IMR-90 (cell line): ENCODE results near the gene TPP1. TPM values are rescaled to one million over a fixed set of nuclear protein-coding genes. Genes with fewer than 3 reads are reported as not detected.

Experiments used
- ATAC-seq: fragments of 200-7000 bp; cut with Tn5 transposase; 2 replicates; pipeline ENCODE4 v1.9.1; 2020; ENCODE audit warnings: low read depth, mild to moderate bottlenecking, moderate library complexity
- BruUV-seq: library from RNA; stranded (reverse); fragments of 400-500 nt; replicated peaks from 2 replicates; lab custom pipeline; 2021; lab: Mats Ljungman, UMichigan
- CTCF ChIA-PET: fragments of 300-600 bp; formaldehyde crosslinking; extraction: SDS; loops from one replicate; lab custom pipeline; 2021; ENCODE audit warnings: antibody characterized with exemption; lab: Yijun Ruan, JAX
- POLR2A ChIA-PET: fragments of 300-600 bp; sonication (Branson Sonifier 250); formaldehyde crosslinking; loops from one replicate; lab custom pipeline; 2022; ENCODE audit warnings: antibody characterized with exemption; ENCODE audit not compliant: unreplicated experiment; lab: Charles Lee
- DNase-seq: peaks from one replicate; pipeline ENCODE4 v3.0.0; 2013
- H2AFZ ChIP-seq: replicated peaks from 2 replicates; pipeline ENCODE3; 2013; ENCODE audit warnings: low read length, mild to moderate bottlenecking; ENCODE audit not compliant: poor library complexity
- H2AK5ac ChIP-seq: 2 replicates; pipeline ENCODE4 v1.6.1; 2013; ENCODE audit warnings: low read depth, low read length, inconsistent platforms
- H2AK9ac ChIP-seq: replicated peaks from 2 replicates; pipeline ENCODE3; 2013; ENCODE audit warnings: mild to moderate bottlenecking, low read depth, low read length, moderate library complexity; ENCODE audit not compliant: poor library complexity
- H2BK120ac ChIP-seq: 2 replicates; pipeline ENCODE4 v1.6.1; 2013; ENCODE audit warnings: low read depth, low read length, inconsistent platforms
- H2BK15ac ChIP-seq: 3 replicates; pipeline ENCODE4 v1.6.1; 2013; ENCODE audit warnings: low read depth, low read length, inconsistent platforms
- H2BK20ac ChIP-seq: 2 replicates; pipeline ENCODE4 v1.6.1; 2013; ENCODE audit warnings: low read depth, mild to moderate bottlenecking, inconsistent platforms, low read length, moderate library complexity
- H2BK5ac ChIP-seq: 2 replicates; pipeline ENCODE4 v1.6.1; 2013; ENCODE audit warnings: mild to moderate bottlenecking, low read depth, low read length, inconsistent platforms; ENCODE audit not compliant: poor library complexity, severe bottlenecking
- H3K14ac ChIP-seq: replicated peaks from 2 replicates; pipeline ENCODE4 v1.6.1; 2013; ENCODE audit warnings: low read depth, low read length, inconsistent platforms
- H3K18ac ChIP-seq: 2 replicates; pipeline ENCODE4 v1.6.1; 2013; ENCODE audit warnings: low read depth, low read length, control low read depth
- H3K23ac ChIP-seq: 2 replicates; pipeline ENCODE4 v1.6.1; 2013; ENCODE audit warnings: low read depth, low read length, inconsistent platforms
- H3K27ac ChIP-seq: 2 replicates; pipeline ENCODE4 v1.5.1; 2013; ENCODE audit warnings: mild to moderate bottlenecking, control low read depth, low read length; ENCODE audit not compliant: insufficient read depth
- H3K27me3 ChIP-seq: 2 replicates; pipeline ENCODE4 v1.6.1; 2013; ENCODE audit warnings: low read length; ENCODE audit not compliant: control insufficient read depth, insufficient read depth
- H3K36me3 ChIP-seq: 2 replicates; pipeline ENCODE4 v1.6.1; 2013; ENCODE audit warnings: low read length, mixed read lengths; ENCODE audit not compliant: control insufficient read depth, insufficient read depth
- H3K4ac ChIP-seq: 2 replicates; pipeline ENCODE4 v1.6.1; 2013; ENCODE audit warnings: low read depth, low read length, inconsistent platforms
- H3K4me1 ChIP-seq: 2 replicates; pipeline ENCODE4 v1.6.1; 2013; ENCODE audit warnings: low read length, mixed read lengths; ENCODE audit not compliant: control insufficient read depth, insufficient read depth
- H3K4me2 ChIP-seq: 2 replicates; pipeline ENCODE4 v1.6.1; 2013; ENCODE audit warnings: low read depth, mild to moderate bottlenecking, control low read depth, low read length, moderate library complexity
- H3K4me3 ChIP-seq: 2 replicates; pipeline ENCODE4 v1.5.1; 2013; ENCODE audit warnings: low read depth, mild to moderate bottlenecking, control low read depth, low read length, moderate library complexity; ENCODE audit not compliant: insufficient read depth
- H3K56ac ChIP-seq: 2 replicates; pipeline ENCODE4 v1.6.1; 2013; ENCODE audit warnings: low read length, inconsistent platforms; ENCODE audit not compliant: insufficient read depth; ENCODE audit errors: extremely low read depth
- H3K79me1 ChIP-seq, 2 experiments: 2 replicates each; pipeline ENCODE4 v1.6.1; 2013; ENCODE audit warnings: low read length in 2 of 2, inconsistent platforms in 1 of 2, low read depth in 1 of 2
- H3K9ac ChIP-seq: 2 replicates; pipeline ENCODE4 v1.6.1; 2013; ENCODE audit warnings: low read depth, low read length, control low read depth
- H3K9me1 ChIP-seq: 2 replicates; pipeline ENCODE4 v1.6.1; 2013; ENCODE audit warnings: low read length, inconsistent platforms; ENCODE audit not compliant: insufficient read depth
- H3K9me3 ChIP-seq: 2 replicates; pipeline ENCODE4 v1.6.1; 2013; ENCODE audit warnings: low read length; ENCODE audit not compliant: control insufficient read depth, insufficient read depth
- H4K20me1 ChIP-seq: 2 replicates; pipeline ENCODE4 v1.6.1; 2013; ENCODE audit warnings: low read length, inconsistent platforms; ENCODE audit not compliant: insufficient read depth
- H4K5ac ChIP-seq: 2 replicates; pipeline ENCODE4 v1.6.1; 2013; ENCODE audit warnings: mild to moderate bottlenecking, low read depth, low read length, control low read depth
- H4K8ac ChIP-seq, 2 experiments: 2 replicates each; pipeline ENCODE4 v1.6.1; 2013; ENCODE audit warnings: low read depth in 2 of 2, low read length in 2 of 2, control low read depth in 1 of 2, inconsistent platforms in 1 of 2
- H4K91ac ChIP-seq: 2 replicates; pipeline ENCODE4 v1.6.1; 2013; ENCODE audit warnings: low read depth, low read length, inconsistent platforms; ENCODE audit not compliant: insufficient read depth
- BHLHE40 ChIP-seq: fragments of 150-350 bp; IDR thresholded peaks from 2 replicates; pipeline ENCODE4 v1.6.1; 2016; ENCODE audit warnings: mild to moderate bottlenecking, low read depth, low read length
- CHD1 ChIP-seq: IDR thresholded peaks from 2 replicates; pipeline ENCODE4 v1.6.1; 2012; ENCODE audit warnings: low read depth, low read length, improper control_type of control experiment
- CTCF ChIP-seq: conservative IDR thresholded peaks from 2 replicates; pipeline ENCODE4 v1.5.1; 2012; ENCODE audit warnings: mild to moderate bottlenecking, low read depth, low read length, improper control_type of control experiment
- ELK1 ChIP-seq: fragments of 150-350 bp; IDR thresholded peaks from 2 replicates; pipeline ENCODE4 v1.6.1; 2016; ENCODE audit warnings: low read depth, mild to moderate bottlenecking, low read length, moderate library complexity, borderline replicate concordance
- FOS ChIP-seq: fragments of 150-350 bp; IDR thresholded peaks from 2 replicates; pipeline ENCODE4 v1.6.1; 2016; ENCODE audit warnings: low read depth, low read length
- MAZ ChIP-seq: IDR thresholded peaks from 2 replicates; pipeline ENCODE4 v1.6.1; 2012; ENCODE audit warnings: low read depth, mild to moderate bottlenecking, low read length, improper control_type of control experiment, moderate library complexity, borderline replicate concordance
- MXI1 ChIP-seq: IDR thresholded peaks from 2 replicates; pipeline ENCODE4 v1.6.1; 2012; ENCODE audit warnings: low read depth, mild to moderate bottlenecking, low read length, moderate library complexity, borderline replicate concordance
- NFE2L2 ChIP-seq: fragments of 150-350 bp; IDR thresholded peaks from 2 replicates; pipeline ENCODE4 v1.6.1; 2016; ENCODE audit warnings: low read depth, mild to moderate bottlenecking, low read length
- RAD21 ChIP-seq: IDR thresholded peaks from 2 replicates; pipeline ENCODE4 v1.6.1; 2012; ENCODE audit warnings: low read length, improper control_type of control experiment
- RCOR1 ChIP-seq: IDR thresholded peaks from 2 replicates; pipeline ENCODE4 v1.6.1; 2012; ENCODE audit warnings: mild to moderate bottlenecking, low read length, improper control_type of control experiment; ENCODE audit not compliant: insufficient replicate concordance
- SMC3 ChIP-seq: fragments of 150-350 bp; IDR thresholded peaks from 2 replicates; pipeline ENCODE4 v1.6.1; 2016; ENCODE audit warnings: low read depth, mild to moderate bottlenecking, antibody characterized with exemption, low read length, moderate library complexity
- USF2 ChIP-seq: fragments of 150-350 bp; IDR thresholded peaks from 2 replicates; pipeline ENCODE4 v1.6.1; 2017; ENCODE audit warnings: mild to moderate bottlenecking, antibody characterized with exemption, low read length, low read depth
- WGBS, 2 experiments: methylation state at CpG; one replicate each; pipeline versions ENCODE4 v1.1.5 to v1.1.7; 2013; ENCODE audit warnings: missing lambda C conversion rate in 2 of 2; ENCODE audit not compliant: insufficient read length in 1 of 2; ENCODE audit errors: extremely low coverage in 2 of 2; 5-methylcytosine and 5-hydroxymethylcytosine counted together
- dilution Hi-C: fragments of 300-500 bp; cut with HindIII; formaldehyde crosslinking; loops from one replicate; pipeline ENCODE4 v1.14.3; 2018; ENCODE audit warnings: low sequenced_read_pairs; ENCODE audit not compliant: unreplicated experiment
- in situ Hi-C: fragments of 300-500 bp; cut with MboI; formaldehyde crosslinking; loops from 3 replicates; pipeline ENCODE4 v1.14.3; 2019; ENCODE audit warnings: low sequenced_read_pairs, inconsistent platforms, mixed read lengths
- intact Hi-C: fragments of 100-400 bp; cut with micrococcal nuclease; formaldehyde crosslinking; loops from 2 replicates; pipeline ENCODE4 v1.10.0; 2022
- polyA plus RNA-seq, 3 experiments: library from polyadenylated mRNA; depleted of rRNA; stranded (reverse); fragments of >200 nt; gene quantifications; 2 replicates each; pipeline ENCODE4 v1.2.3, GENCODE V29; 2012; ENCODE audit warnings: low replicate concordance in 1 of 3
- total RNA-seq: library from RNA; depleted of rRNA; stranded (reverse); fragments of >200 nt; gene quantifications from 2 replicates; pipeline ENCODE4 v1.2.3, GENCODE V29; 2012

TPP1 gene
- total and polyA plus RNA-seq, 2 of the 4 experiments (the other 2 are of a cell fraction): 33.5 to 108 TPM

- no peak overlapping the region for H3K56ac ChIP-seq
- H3K4me1 ChIP-seq: peaks cover 5% of the 10 kb centered on the region; the same call in 1 of the 2 replicates
- TF ChIP-seq CHD1 (no peak), ELK1 (no peak), MXI1 (no peak), RAD21 (no peak), USF2 (no peak), RCOR1 (no peak), MAZ (no peak), BHLHE40 (no peak), FOS (no peak), NFE2L2 (no peak), SMC3 (no peak), CTCF (no peak)
- no peaks in the 10 kb centered on the region for H3K9me3 ChIP-seq
- peaks cover 11% of the 10 kb centered on the region for H3K9me1 ChIP-seq
- no peak overlapping the region for H4K91ac ChIP-seq
- H3K4ac ChIP-seq: no peak overlapping the region
- H4K20me1 ChIP-seq: no peaks in the 10 kb centered on the region
- H3K14ac ChIP-seq: no peak overlapping the region
- no peaks in the 10 kb centered on the region for H3K27me3 ChIP-seq
- no peak overlapping the region for H2BK20ac ChIP-seq
- H3K79me1 ChIP-seq: no peaks in the 10 kb centered on the region; a peak in 1 of 4 replicates
- no CpG with 5 or more reads among the region's 5 CpGs for WGBS, 2 experiments
- ChIA-PET POLR2A (no interaction called here), CTCF (no interaction called here)
- in situ Hi-C loops: no loop called here
- H3K4me3 ChIP-seq: no peak overlapping the region
- no peak overlapping the region for H3K4me2 ChIP-seq
- DNase-seq: no peak
- no peak overlapping the region for H4K5ac ChIP-seq
- no peak overlapping the region for H2BK15ac ChIP-seq
- no peak overlapping the region for H2AK9ac ChIP-seq
- H2AK5ac ChIP-seq: no peak overlapping the region
- ATAC-seq: no peak
- H3K18ac ChIP-seq: no peak overlapping the region
- H2BK5ac ChIP-seq: no peak overlapping the region
- H4K8ac ChIP-seq: no peak overlapping the region
- H3K36me3 ChIP-seq: no peaks in the 10 kb centered on the region; the same call in 1 of the 2 replicates
- H2AFZ ChIP-seq: no peak overlapping the region
- dilution Hi-C loops: no loop called here
- H3K27ac ChIP-seq: no peak overlapping the region
- H2BK120ac ChIP-seq: no peak overlapping the region
- no TSS peak for BruUV-seq
- H3K23ac ChIP-seq: no peak overlapping the region
- no peak overlapping the region for H3K9ac ChIP-seq
- intact Hi-C loops: no loop called here
Measured at GRCh38 chr11:6565988-6566703, 53.1 kb downstream of the TPP1 start.
